ENCODE measurements around the gene IQCM.

The IQCM gene

GRCh38 chr4:149708513-149709130 lies 107.0 kb downstream of the IQCM start:
- no peak for DNase-seq

GRCh38 chr4:149707862-149708261 lies 107.8 kb downstream of the IQCM start:
- DNase-seq: no peak

GRCh38 chr4:149706942-149707341 lies 108.7 kb downstream of the IQCM start:
- DNase-seq: no peak

- no peak for DNase-seq
Observed at GRCh38 chr4:149702414-149703293, 113.0 kb downstream of the IQCM start.

- no peak for DNase-seq
Observed at GRCh38 chr4:149701435-149702156, 114.0 kb downstream of the IQCM start.

GRCh38 chr4:149700272-149700671 lies 115.4 kb downstream of the IQCM start:
- DNase-seq: no peak

GRCh38 chr4:149699642-149700041 lies 116.0 kb downstream of the IQCM start:
- no peak for DNase-seq

GRCh38 chr4:149690726-149691125 lies 124.9 kb downstream of the IQCM start:
- DNase-seq: no peak

- no peak for DNase-seq
Observed at GRCh38 chr4:149684516-149684915, 131.1 kb downstream of the IQCM start.

- DNase-seq: no peak
Observed at GRCh38 chr4:149676076-149676475, 139.6 kb downstream of the IQCM start.

- no peak for DNase-seq
Observed at GRCh38 chr4:149645790-149646189, 169.9 kb downstream of the IQCM start.

GRCh38 chr4:149638073-149638472 lies 177.6 kb downstream of the IQCM start:
- DNase-seq: no peak

- no peak for DNase-seq
Observed at GRCh38 chr4:149634368-149634767, 181.3 kb downstream of the IQCM start.

GRCh38 chr4:149631629-149632028 lies 184.0 kb downstream of the IQCM start:
- no peak for DNase-seq

GRCh38 chr4:149630064-149630463 lies 185.6 kb downstream of the IQCM start:
- no peak for DNase-seq

GRCh38 chr4:149605601-149606378 lies 209.9 kb downstream of the IQCM start:
- DNase-seq: no peak

- DNase-seq: no peak
Observed at GRCh38 chr4:149604827-149605226, 210.8 kb downstream of the IQCM start.

- DNase-seq: no peak
Observed at GRCh38 chr4:149595500-149595899, 220.1 kb downstream of the IQCM start.

- no peak for DNase-seq
Observed at GRCh38 chr4:149589826-149590225, 225.8 kb downstream of the IQCM start.

GRCh38 chr4:149584722-149585121 lies 230.9 kb downstream of the IQCM start:
- DNase-seq: no peak

- DNase-seq: no peak
Observed at GRCh38 chr4:149574971-149575370, 240.7 kb downstream of the IQCM start.

- DNase-seq: no peak
Observed at GRCh38 chr4:149572716-149573115, 242.9 kb downstream of the IQCM start.

- DNase-seq: no peak
Observed at GRCh38 chr4:149555799-149556198, 259.8 kb downstream of the IQCM start.
